GM23338 (cell line): Measurements from ENCODE around the gene SHANK1. TPM values are rescaled to one million over a fixed set of nuclear protein-coding genes. Genes with fewer than 3 reads are reported as not detected.

ENCODE experiments used
- ATAC-seq: fragments of 200-7000 bp; cut with Tn5 transposase; 3 replicates; pipeline ENCODE4 v1.9.1; 2020
- DNase-seq: peaks from one replicate; pipeline ENCODE4 v3.0.0-alpha.2; 2015; ENCODE audit warnings: low spot score
- H2AFZ ChIP-seq: fragments of 200-600 bp; sonication (generic); 2 replicates; pipeline ENCODE4 v1.8.0; 2016; ENCODE audit warnings: antibody characterized with exemption, mild to moderate bottlenecking, moderate library complexity
- H3F3A ChIP-seq: fragments of 200-600 bp; sonication (generic); replicated peaks from 2 replicates; pipeline ENCODE4 v1.8.0; 2017; ENCODE audit warnings: antibody characterized with exemption, mixed run types, low read depth
- H3K27ac ChIP-seq: fragments of 200-600 bp; sonication (generic); 2 replicates; pipeline ENCODE4 v1.6.1; 2016; ENCODE audit warnings: low read depth
- H3K27me3 ChIP-seq: fragments of 200-600 bp; sonication (generic); 2 replicates; pipeline ENCODE4 v1.8.0; 2016; ENCODE audit warnings: mild to moderate bottlenecking, mixed run types, moderate library complexity; ENCODE audit not compliant: insufficient read depth
- H3K36me3 ChIP-seq: fragments of 200-600 bp; sonication (generic); 2 replicates; pipeline ENCODE4 v1.8.0; 2016; ENCODE audit warnings: mild to moderate bottlenecking; ENCODE audit not compliant: insufficient read depth
- H3K4me1 ChIP-seq: fragments of 200-600 bp; sonication (generic); 2 replicates; pipeline ENCODE4 v1.8.0; 2016; ENCODE audit warnings: mild to moderate bottlenecking, moderate library complexity; ENCODE audit not compliant: insufficient read depth
- H3K4me2 ChIP-seq: fragments of 200-600 bp; sonication (generic); 2 replicates; pipeline ENCODE4 v1.7.1; 2017; ENCODE audit warnings: mixed run types
- H3K4me3 ChIP-seq: fragments of 200-600 bp; sonication (generic); 2 replicates; pipeline ENCODE4 v1.6.1; 2016; ENCODE audit warnings: mixed run types
- H3K79me2 ChIP-seq: fragments of 200-600 bp; sonication (generic); replicated peaks from 2 replicates; pipeline ENCODE4 v1.8.0; 2017; ENCODE audit warnings: mild to moderate bottlenecking; ENCODE audit not compliant: insufficient read depth
- H3K9me2 ChIP-seq: fragments of 200-600 bp; sonication (generic); 2 replicates; pipeline ENCODE4 v1.8.0; 2017; ENCODE audit not compliant: insufficient read depth
- H4K20me1 ChIP-seq: fragments of 200-600 bp; sonication (generic); replicated peaks from 2 replicates; pipeline ENCODE4 v1.8.0; 2017; ENCODE audit warnings: mild to moderate bottlenecking; ENCODE audit not compliant: insufficient read depth
- H3K27ac Mint-ChIP-seq: 2 replicates; pipeline ENCODE4 v1.8.0; 2020; ENCODE audit warnings: inconsistent platforms, mild to moderate bottlenecking, moderate library complexity, mixed read lengths
- H3K27me3 Mint-ChIP-seq: 3 replicates; pipeline ENCODE4 v1.8.0; 2022; ENCODE audit warnings: low read depth, mild to moderate bottlenecking, moderate library complexity, mixed read lengths, inconsistent platforms; ENCODE audit not compliant: insufficient read depth, poor library complexity
- H3K36me3 Mint-ChIP-seq: 3 replicates; pipeline ENCODE4 v1.8.0; 2021; ENCODE audit warnings: low read depth, mild to moderate bottlenecking, inconsistent platforms, moderate library complexity, mixed read lengths
- H3K4me1 Mint-ChIP-seq: 3 replicates; pipeline ENCODE4 v1.8.0; 2020; ENCODE audit warnings: mild to moderate bottlenecking, inconsistent platforms, mixed read lengths
- H3K4me3 Mint-ChIP-seq: 3 replicates; pipeline ENCODE4 v1.8.0; 2021; ENCODE audit warnings: moderate library complexity, mild to moderate bottlenecking, inconsistent platforms, mixed read lengths
- H3K9me3 Mint-ChIP-seq: 3 replicates; pipeline ENCODE4 v1.8.0; 2020; ENCODE audit warnings: moderate library complexity, mild to moderate bottlenecking, inconsistent platforms, mixed read lengths
- CTCF ChIP-seq, 2 experiments: fragments of 200-600 bp in 1 of 2; sonication (generic) in 1 of 2; conservative IDR thresholded peaks; 2 replicates each; pipeline versions ENCODE4 v1.5.1 to v1.6.1; 2016 to 2017; ENCODE audit warnings: antibody characterized with exemption in 2 of 2, low read depth in 2 of 2, mild to moderate bottlenecking in 2 of 2, moderate library complexity in 1 of 2
- ETS1 ChIP-seq: IDR thresholded peaks from 2 replicates; pipeline ENCODE4 v1.6.1; 2016; ENCODE audit warnings: antibody characterized with exemption
- EZH2 ChIP-seq: fragments of 200-600 bp; sonication (generic); IDR thresholded peaks from one replicate; pipeline ENCODE4 v1.8.0; 2017; ENCODE audit warnings: antibody characterized with exemption, mild to moderate bottlenecking, low read depth; ENCODE audit not compliant: unreplicated experiment
- NANOG ChIP-seq: IDR thresholded peaks from 2 replicates; pipeline ENCODE4 v1.6.1; 2016; ENCODE audit warnings: antibody characterized with exemption, borderline replicate concordance
- POLR2AphosphoS5 ChIP-seq: IDR thresholded peaks from 2 replicates; pipeline ENCODE4 v1.6.1; 2016; ENCODE audit warnings: antibody characterized with exemption, low read depth
- ZNF331 ChIP-seq: fragments of 250-450 bp; sonication (Bioruptor Pico); IDR thresholded peaks from 2 replicates; pipeline ENCODE4 v1.5.0; 2020; ENCODE audit warnings: low read depth, mild to moderate bottlenecking, moderate library complexity
- ZNF462 ChIP-seq: fragments of 250-450 bp; sonication (Bioruptor Pico); IDR thresholded peaks from 2 replicates; pipeline ENCODE4 v1.5.0; 2020; ENCODE audit warnings: mild to moderate bottlenecking, moderate library complexity
- polyA plus RNA-seq: library from polyadenylated mRNA; unstranded; fragments of >200 nt; fragmentation: Nextera tagmentation; extraction: Ambion mirVana; gene quantifications from 2 replicates; pipeline ENCODE4 v1.2.1, GENCODE V29; 2016
- total RNA-seq: library from RNA; depleted of rRNA; stranded (reverse); fragments of >200 nt; shearing (Covaris generic); gene quantifications from 2 replicates; pipeline ENCODE4 v1.2.3, GENCODE V29; 2014
- TF ChIP-seq, protein P1 (sequence below): IDR thresholded peaks from one replicate; pipeline ENCODE4 v1.6.1; 2018; ENCODE audit warnings: antibody characterized with exemption; ENCODE audit not compliant: unreplicated experiment

The SHANK1 gene
- total and polyA plus RNA-seq, 2 experiments from 2014 or later, result 0.23 to 4.1 TPM

DNA sequence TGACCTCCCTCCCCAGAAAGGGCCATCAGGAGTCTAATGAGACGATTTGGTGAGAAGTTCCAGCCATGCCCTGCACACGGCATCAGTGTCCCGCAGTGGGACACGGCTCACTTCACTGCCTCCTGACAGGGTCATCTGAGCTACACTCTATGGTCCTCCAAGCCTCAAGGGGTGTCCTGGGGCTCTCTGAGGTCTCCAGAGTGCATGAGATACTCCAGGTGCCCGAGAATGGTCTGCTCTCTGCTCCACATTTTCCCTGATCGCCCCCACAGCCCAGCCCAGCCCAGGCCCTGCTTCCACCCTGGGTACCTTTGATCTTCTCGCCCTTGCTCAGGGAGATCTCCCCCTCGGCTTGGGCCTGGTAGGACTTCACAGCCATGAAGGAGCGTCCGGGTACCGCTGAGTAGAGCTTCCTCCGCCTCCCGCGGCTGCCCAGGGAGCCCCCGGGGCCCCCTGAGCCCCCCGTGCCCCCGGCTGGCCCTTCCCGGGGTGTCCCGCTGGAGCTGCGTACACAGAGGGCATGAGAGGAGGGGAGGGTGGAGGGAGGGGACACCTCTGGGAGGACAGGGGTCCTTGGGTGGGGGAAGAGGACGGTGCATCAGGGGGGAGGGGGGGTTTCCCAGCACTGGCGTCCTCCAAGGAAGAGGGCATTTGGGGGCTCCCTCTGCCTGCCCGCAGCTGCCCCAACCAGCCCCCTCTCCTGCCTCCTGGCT lies 17.3 kb downstream of the SHANK1 start (continued):
- no peak for TF ChIP-seq ETS1
- TF ChIP-seq POLR2AphosphoS5, result no peak
- TF ChIP-seq, protein P1, sequence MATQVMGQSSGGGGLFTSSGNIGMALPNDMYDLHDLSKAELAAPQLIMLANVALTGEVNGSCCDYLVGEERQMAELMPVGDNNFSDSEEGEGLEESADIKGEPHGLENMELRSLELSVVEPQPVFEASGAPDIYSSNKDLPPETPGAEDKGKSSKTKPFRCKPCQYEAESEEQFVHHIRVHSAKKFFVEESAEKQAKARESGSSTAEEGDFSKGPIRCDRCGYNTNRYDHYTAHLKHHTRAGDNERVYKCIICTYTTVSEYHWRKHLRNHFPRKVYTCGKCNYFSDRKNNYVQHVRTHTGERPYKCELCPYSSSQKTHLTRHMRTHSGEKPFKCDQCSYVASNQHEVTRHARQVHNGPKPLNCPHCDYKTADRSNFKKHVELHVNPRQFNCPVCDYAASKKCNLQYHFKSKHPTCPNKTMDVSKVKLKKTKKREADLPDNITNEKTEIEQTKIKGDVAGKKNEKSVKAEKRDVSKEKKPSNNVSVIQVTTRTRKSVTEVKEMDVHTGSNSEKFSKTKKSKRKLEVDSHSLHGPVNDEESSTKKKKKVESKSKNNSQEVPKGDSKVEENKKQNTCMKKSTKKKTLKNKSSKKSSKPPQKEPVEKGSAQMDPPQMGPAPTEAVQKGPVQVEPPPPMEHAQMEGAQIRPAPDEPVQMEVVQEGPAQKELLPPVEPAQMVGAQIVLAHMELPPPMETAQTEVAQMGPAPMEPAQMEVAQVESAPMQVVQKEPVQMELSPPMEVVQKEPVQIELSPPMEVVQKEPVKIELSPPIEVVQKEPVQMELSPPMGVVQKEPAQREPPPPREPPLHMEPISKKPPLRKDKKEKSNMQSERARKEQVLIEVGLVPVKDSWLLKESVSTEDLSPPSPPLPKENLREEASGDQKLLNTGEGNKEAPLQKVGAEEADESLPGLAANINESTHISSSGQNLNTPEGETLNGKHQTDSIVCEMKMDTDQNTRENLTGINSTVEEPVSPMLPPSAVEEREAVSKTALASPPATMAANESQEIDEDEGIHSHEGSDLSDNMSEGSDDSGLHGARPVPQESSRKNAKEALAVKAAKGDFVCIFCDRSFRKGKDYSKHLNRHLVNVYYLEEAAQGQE, result no peak
- no peak for TF ChIP-seq EZH2
- TF ChIP-seq CTCF (conservative IDR thresholded peaks at IDR 0.05; ENCODE audit: low read depth in 2 of 2), result no peak
- no peak for TF ChIP-seq ZNF331

GRCh38 chr19:50701367-50701985 lies 18.1 kb downstream of the SHANK1 start:
- peaks cover 46% of the 10 kb centered on the region for H3K27me3 ChIP-seq
- TF ChIP-seq ZNF462 (CRISPR knock-in tag), result no peak
- no peak for TF ChIP-seq CTCF (conservative IDR thresholded peaks at IDR 0.05; ENCODE audit: low read depth in 2 of 2)
- no peak for TF ChIP-seq NANOG
- TF ChIP-seq POLR2AphosphoS5, result no peak

More at GRCh38 chr19:50701367-50701985, 18.1 kb downstream of the SHANK1 start:
- H3F3A ChIP-seq, result no peaks in the 10 kb centered on the region
- DNase-seq (no peak), ATAC-seq (no peak)
- Mint-ChIP-seq H3K4me1 (no peaks in the 10 kb centered on the region), H3K36me3 (peaks cover 53% of the 10 kb centered on the region), H3K4me3 (no peak overlapping the region), H3K27me3 (peaks cover 3% of the 10 kb centered on the region), H3K9me3 (peaks cover 91% of the 10 kb centered on the region), H3K27ac (no peak overlapping the region)
- H3K9me2 ChIP-seq, result no peaks in the 10 kb centered on the region
- no peak overlapping the region for H3K4me2 ChIP-seq
- no peak overlapping the region for H3K27ac ChIP-seq
- no peaks in the 10 kb centered on the region; the same call in 1 of the 2 replicates for H4K20me1 ChIP-seq
- no peaks in the 10 kb centered on the region for H3K79me2 ChIP-seq
- no peaks in the 10 kb centered on the region for H3K36me3 ChIP-seq
- no peak overlapping the region for H3K4me3 ChIP-seq
- H3K4me1 ChIP-seq, result 0 out of 2 replicates have a peak, but pooled peaks cover 2% of the 10 kb centered on the region
- H2AFZ ChIP-seq, result no peak overlapping the region
